ENCODE results near the gene TBCA. TPM values are rescaled to one million over a fixed set of nuclear protein-coding genes. Genes with fewer than 3 reads are reported as not detected.

The TBCA gene
- total RNA-seq, 1 experiment from 2014 or later: 330 TPM

DNA sequence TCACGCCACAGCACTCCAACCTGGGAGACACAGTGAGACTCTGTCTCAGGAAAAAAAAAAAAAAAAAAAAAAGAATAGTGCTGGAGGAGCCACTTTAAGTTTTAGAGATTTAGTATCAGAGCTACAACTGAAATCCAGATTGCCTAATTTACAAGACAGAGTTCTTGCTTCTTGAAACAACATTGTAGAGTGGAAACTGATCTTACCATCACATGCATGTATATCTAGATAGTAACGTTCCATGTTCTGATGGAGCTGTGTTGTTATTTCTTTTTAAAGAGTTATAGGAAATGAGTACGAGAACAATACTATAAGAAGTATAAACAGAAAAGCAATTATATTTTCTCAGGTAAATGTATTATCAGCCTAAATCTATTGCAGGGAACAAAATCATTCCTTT lies 48.9 kb downstream of the TBCA start:
- Mint-ChIP-seq H3K27ac (no peak overlapping the region), H3K4me3 (no peak overlapping the region), H3K27me3 (ENCODE audit: low read depth) (no peaks in the 10 kb centered on the region), H3K36me3 (ENCODE audit: insufficient read depth in 1 of 3, low read depth in 3 of 3) (peaks cover 0 to 2% (median 0%) of the 10 kb centered on the region in 3 experiments; a peak in 2 of 7 replicates), H3K4me1 (peaks cover 2 to 3% of the 10 kb centered on the region in 2 experiments; a peak in 1 of 4 replicates), H3K9me3 (no peaks in the 10 kb centered on the region)
- Histone ChIP-seq H3K14ac (ENCODE audit: insufficient read depth, low read length) (no peak overlapping the region), H2BK12ac (ENCODE audit: insufficient read length, low read depth, low read length) (no peak overlapping the region), H3K18ac (ENCODE audit: insufficient read length, low read depth, low read length) (no peak overlapping the region), H2BK20ac (ENCODE audit: low read depth, low read length, poor library complexity, severe bottlenecking) (no peak overlapping the region), H4K20me1 (ENCODE audit: control insufficient read depth, insufficient read depth, insufficient read length) (no peaks in the 10 kb centered on the region), H3K4me2 (ENCODE audit: insufficient read depth, insufficient read length, low read length) (no peak overlapping the region), H2AK5ac (ENCODE audit: insufficient read length, low read length) (no peak overlapping the region), H3K79me2 (ENCODE audit: insufficient read depth, low read length) (peaks cover 10% of the 10 kb centered on the region; the same call in 1 of the 2 replicates), H3T11ph (ENCODE audit: low read length) (no peak overlapping the region), H3K27me3 (ENCODE audit: insufficient read depth, low read length) (no peaks in the 10 kb centered on the region), H4K8ac (replicated peaks; ENCODE audit: insufficient read length, low read depth, low read length) (no peak overlapping the region), H2AFZ (ENCODE audit: low read length) (no peak overlapping the region), H2BK5ac (ENCODE audit: insufficient read length, low read length) (no peak overlapping the region), H3K27ac (ENCODE audit: insufficient read length, low read depth, low read length) (no peak overlapping the region), H3K79me1 (ENCODE audit: insufficient read depth, low read depth, low read length, poor library complexity, severe bottlenecking) (no peaks in the 10 kb centered on the region), H4K91ac (ENCODE audit: insufficient read length, low read depth, low read length) (no peak overlapping the region), H3K9ac (ENCODE audit: extremely low read depth, insufficient read length, low read length) (no peak overlapping the region), H3K4me1 (ENCODE audit: insufficient read depth, low read length) (no peaks in the 10 kb centered on the region), H3K56ac (ENCODE audit: insufficient read length, low read depth, low read length) (no peak overlapping the region), H3K23ac (ENCODE audit: insufficient read length, low read depth, low read length) (no peak overlapping the region), H2BK15ac (ENCODE audit: low read depth, low read length) (no peak overlapping the region), H3K9me3 (ENCODE audit: control insufficient read depth, low read depth, low read length) (no peaks in the 10 kb centered on the region), H3K4ac (ENCODE audit: low read depth, low read length) (no peak overlapping the region), H3K23me2 (ENCODE audit: insufficient read length, low read depth, low read length, poor library complexity, severe bottlenecking) (no peaks in the 10 kb centered on the region), H2BK120ac (ENCODE audit: low read depth, low read length, poor library complexity, severe bottlenecking) (no peak overlapping the region), H4K5ac (ENCODE audit: insufficient read length, low read depth, low read length) (no peak overlapping the region)
- DNase-seq: no peak
- TF ChIP-seq, protein P1, sequence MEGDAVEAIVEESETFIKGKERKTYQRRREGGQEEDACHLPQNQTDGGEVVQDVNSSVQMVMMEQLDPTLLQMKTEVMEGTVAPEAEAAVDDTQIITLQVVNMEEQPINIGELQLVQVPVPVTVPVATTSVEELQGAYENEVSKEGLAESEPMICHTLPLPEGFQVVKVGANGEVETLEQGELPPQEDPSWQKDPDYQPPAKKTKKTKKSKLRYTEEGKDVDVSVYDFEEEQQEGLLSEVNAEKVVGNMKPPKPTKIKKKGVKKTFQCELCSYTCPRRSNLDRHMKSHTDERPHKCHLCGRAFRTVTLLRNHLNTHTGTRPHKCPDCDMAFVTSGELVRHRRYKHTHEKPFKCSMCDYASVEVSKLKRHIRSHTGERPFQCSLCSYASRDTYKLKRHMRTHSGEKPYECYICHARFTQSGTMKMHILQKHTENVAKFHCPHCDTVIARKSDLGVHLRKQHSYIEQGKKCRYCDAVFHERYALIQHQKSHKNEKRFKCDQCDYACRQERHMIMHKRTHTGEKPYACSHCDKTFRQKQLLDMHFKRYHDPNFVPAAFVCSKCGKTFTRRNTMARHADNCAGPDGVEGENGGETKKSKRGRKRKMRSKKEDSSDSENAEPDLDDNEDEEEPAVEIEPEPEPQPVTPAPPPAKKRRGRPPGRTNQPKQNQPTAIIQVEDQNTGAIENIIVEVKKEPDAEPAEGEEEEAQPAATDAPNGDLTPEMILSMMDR (conservative IDR thresholded peaks at IDR 0.05): no peak
- WGBS (ENCODE audit: extremely low coverage, insufficient read length, low lambda C conversion rate): no CpG with 5 or more reads among the region's 3 CpGs

All from H9 (cell line).